HCT116 (cell line): ENCODE results near the gene PDE4B.

ENCODE experiments used
- CTCF ChIP-seq, 3 experiments: fragments of 200-600 bp in 1 of 3; sonication (generic) in 1 of 3; IDR thresholded peaks in 2 of 3; conservative IDR thresholded peaks in 1 of 3; 2 replicates each; pipeline ENCODE4 v1.5.1; 2012 to 2017; ENCODE audit warnings: low read depth in 2 of 3, low read length in 2 of 3, antibody characterized with exemption in 1 of 3, borderline replicate concordance in 1 of 3, control low read depth in 1 of 3, mild to moderate bottlenecking in 1 of 3, mixed read lengths in 1 of 3, mixed run types in 1 of 3, moderate library complexity in 1 of 3; ENCODE audit not compliant: insufficient read depth in 1 of 3
- EGR1 ChIP-seq: IDR thresholded peaks from 2 replicates; pipeline ENCODE4 v1.6.1; 2012; ENCODE audit warnings: low read depth
- ELF1 ChIP-seq: IDR thresholded peaks from 2 replicates; pipeline ENCODE4 v1.6.1; 2012; ENCODE audit warnings: low read depth, borderline replicate concordance
- JUND ChIP-seq: IDR thresholded peaks from 2 replicates; pipeline ENCODE4 v1.6.1; 2012
- MAX ChIP-seq: IDR thresholded peaks from 2 replicates; pipeline ENCODE4 v1.6.1; 2012
- POLR2A ChIP-seq: IDR thresholded peaks from 2 replicates; pipeline ENCODE4 v1.7.0; 2011; ENCODE audit warnings: borderline replicate concordance; ENCODE audit not compliant: insufficient read depth, insufficient read length; ENCODE audit errors: extremely low read depth
- RAD21 ChIP-seq: IDR thresholded peaks from 2 replicates; pipeline ENCODE4 v1.6.1; 2012; ENCODE audit warnings: low read depth, mild to moderate bottlenecking
- REST ChIP-seq: IDR thresholded peaks from 2 replicates; pipeline ENCODE4 v1.6.1; 2012; ENCODE audit warnings: low read depth
- SP1 ChIP-seq: IDR thresholded peaks from 2 replicates; pipeline ENCODE4 v1.6.1; 2012; ENCODE audit warnings: low read depth
- SRF ChIP-seq: IDR thresholded peaks from 2 replicates; pipeline ENCODE4 v1.6.1; 2012; ENCODE audit warnings: low read depth
- ZNF274 ChIP-seq: fragments of 200-500 bp; sonication (Bioruptor generic); IDR thresholded peaks from 2 replicates; pipeline ENCODE4 v1.6.1; 2014; ENCODE audit warnings: mild to moderate bottlenecking, low read depth, low read length, inconsistent platforms

GRCh38 chr1:66380452-66381212, 587.9 kb downstream of the PDE4B start:
- TF ChIP-seq CTCF (IDR thresholded peaks at IDR 0.05 in 2 of 3, conservative IDR thresholded peaks at IDR 0.05 in 1 of 3; ENCODE audit: borderline replicate concordance in 1 of 3, insufficient read depth in 1 of 3, low read depth in 2 of 3, low read length in 2 of 3) (no peak), ZNF274 (no peak), SP1 (no peak), POLR2A (no peak), MAX (no peak), SRF (no peak), RAD21 (no peak), EGR1 (no peak), REST (no peak), ELF1 (no peak), JUND (no peak)
